22Rv1 (cell line): ENCODE measurements around the gene EHMT2.

Source experiments
- CTCF ChIP-seq: fragments of 450-650 bp; IDR thresholded peaks from 2 replicates; pipeline ENCODE4 v1.5.1; 2017; ENCODE audit warnings: mild to moderate bottlenecking
- ZFX ChIP-seq: fragments of 450-650 bp; IDR thresholded peaks from 2 replicates; pipeline ENCODE4 v1.6.1; 2017; ENCODE audit warnings: antibody characterized with exemption, borderline replicate concordance

DNA sequence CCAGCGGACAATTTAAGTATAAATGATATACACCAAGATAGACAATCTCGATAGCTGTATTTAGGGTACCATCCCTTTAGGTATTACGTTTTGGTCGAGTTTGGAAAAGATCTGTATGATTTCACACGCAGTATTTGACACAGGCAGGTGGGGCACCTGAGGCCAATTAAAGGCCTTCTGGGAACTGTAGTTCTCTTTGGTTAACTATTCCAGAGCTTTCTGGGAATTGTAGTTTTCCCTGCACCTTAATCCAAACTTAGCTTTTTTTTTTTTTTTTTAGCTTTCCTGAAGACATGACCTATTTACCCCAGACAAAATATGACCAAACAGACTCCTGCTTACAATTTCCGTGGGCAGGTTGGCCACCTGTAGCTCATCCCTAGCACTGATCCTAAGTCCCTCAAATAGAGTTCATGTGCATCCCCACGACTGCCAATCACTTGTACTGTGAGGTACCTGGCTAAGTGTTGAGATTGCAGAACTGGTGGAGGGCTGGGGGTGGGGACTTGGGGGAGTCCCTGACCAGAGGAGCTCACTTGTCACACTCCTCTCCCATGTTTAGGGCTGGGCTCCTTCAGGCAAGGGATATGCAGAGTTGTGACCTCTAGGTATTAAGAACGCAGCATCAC is 999 bp upstream of the EHMT2 start:
- TF ChIP-seq CTCF: no peak
- no peak for TF ChIP-seq ZFX
